GM21515 (cell line): ENCODE data around the gene OSBPL6.
"Not testable (repeated sequence)": the region's sequence is repeated elsewhere in the genome, so short reads cannot be mapped to it uniquely, and the experiment has no call there.

Source experiments
- ATAC-seq: cut with Tn5 transposase; IDR thresholded peaks from one replicate; pipeline ENCODE4 v1.9.1; 2021; ENCODE audit not compliant: unreplicated experiment

OSBPL6 gene

DNA sequence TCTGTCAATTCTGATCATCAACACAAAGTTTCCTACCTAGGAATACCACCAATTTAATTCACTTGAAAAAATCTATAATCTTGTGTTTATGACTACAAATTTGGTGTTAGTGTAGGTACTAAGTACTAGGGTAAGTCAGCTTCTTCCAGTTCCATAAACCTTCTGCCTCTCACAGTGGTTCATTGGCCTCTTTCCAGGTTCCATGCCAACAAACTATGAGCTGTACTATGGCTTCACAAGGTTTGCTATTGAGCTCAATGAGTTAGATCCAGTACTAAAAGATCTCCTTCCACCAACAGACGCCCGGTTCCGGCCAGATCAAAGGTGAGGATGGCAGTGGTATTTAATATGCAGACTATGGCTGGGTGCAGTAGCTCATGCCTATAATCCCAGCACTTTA is 197.9 kb downstream of the OSBPL6 start:
- ATAC-seq: no peak

DNA sequence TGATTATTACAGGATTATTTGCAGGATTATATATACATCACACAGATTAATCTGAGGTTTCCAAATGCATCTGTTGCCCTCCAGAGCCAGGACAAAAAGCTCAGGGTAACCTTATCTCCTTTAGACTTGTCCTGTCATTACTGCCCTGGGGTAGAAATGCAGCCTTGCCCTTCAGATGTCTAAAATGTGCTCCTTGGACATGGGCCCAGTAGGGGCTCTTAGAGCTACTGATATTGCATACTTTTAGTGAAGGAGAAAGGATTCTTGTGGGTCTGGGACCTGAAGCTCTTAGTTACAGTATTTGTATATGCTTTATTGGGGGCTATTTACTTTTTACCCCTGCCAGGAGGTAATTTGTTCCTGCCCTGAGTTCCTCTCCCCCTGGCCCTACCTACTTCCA is 200.5 kb downstream of the OSBPL6 start:
- ATAC-seq: no peak

DNA sequence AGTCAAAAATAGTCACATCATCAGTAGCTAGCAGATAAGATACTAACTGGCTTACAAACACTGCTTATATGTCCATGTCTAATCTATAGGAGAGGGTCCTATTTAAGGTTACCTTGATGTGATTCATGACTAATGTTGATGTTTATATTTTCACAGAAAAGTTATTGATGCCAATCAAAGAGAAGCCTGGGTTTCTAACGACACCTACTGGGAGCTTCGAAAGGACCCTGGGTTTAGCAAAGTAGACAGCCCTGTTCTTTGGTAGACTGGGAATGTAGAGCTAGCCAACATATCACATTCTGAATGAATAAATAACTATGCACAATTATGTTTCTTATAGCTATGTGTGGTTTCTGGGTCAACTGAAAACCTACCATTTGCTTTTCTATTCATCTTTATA is 201.0 kb downstream of the OSBPL6 start:
- ATAC-seq: no peak

DNA sequence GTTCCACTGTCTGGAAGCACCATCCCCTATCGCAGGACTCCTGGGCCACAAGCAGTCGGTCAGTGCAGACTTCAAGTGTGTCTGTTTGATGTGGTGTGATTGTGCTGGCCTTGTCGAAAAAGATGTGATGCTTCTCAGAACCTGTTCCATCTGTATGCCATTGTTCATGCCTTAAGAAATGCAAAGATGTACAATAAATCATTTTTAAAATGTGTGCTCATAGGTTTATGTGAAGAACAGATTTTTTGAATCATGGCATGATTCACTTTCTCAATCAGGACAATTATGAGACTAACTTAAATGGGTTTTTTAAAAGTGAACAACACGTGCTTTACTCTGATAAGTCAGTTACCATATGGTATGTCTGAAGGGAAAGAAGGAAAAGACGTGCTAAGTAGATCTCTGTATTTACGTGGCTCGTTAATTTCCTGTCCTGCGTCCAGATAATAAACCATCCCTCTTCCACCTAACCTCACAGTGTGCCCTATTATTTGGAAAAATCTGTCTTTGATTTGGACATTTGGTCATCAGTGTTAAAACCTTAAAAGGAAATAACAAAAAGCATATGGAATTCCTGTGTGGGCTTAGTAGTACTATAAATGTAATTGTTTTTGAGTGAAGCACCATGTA is 201.7 kb downstream of the OSBPL6 start:
- no peak for ATAC-seq

DNA sequence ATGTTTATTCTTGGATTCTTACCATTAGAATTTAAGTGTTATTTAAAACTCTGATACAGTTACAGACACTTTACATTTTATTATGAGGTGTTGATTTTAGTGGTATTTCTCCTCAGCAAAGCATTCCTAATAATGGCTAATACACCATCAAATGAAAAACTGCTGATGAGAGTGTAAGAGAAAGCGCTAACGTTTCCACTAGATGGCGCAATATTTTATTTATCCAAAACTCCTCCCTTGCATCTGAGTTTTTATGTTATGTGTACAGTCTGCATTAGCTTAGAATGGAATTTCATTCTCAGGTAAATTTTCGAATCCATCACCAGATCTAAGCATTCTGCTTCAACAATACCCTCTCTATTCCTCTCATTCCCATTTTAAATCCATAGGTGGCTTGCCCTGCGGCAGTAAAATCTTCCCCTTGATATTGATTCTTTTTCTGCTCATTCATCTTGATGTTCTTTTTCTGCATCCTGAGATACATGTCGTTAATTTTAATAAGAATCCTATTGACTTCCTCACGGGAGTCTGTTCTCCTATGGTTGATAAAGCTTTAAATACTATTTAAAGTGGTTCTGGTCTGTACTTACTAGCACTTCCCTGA is 202.8 kb downstream of the OSBPL6 start:
- ATAC-seq: peak; percentile 94

DNA sequence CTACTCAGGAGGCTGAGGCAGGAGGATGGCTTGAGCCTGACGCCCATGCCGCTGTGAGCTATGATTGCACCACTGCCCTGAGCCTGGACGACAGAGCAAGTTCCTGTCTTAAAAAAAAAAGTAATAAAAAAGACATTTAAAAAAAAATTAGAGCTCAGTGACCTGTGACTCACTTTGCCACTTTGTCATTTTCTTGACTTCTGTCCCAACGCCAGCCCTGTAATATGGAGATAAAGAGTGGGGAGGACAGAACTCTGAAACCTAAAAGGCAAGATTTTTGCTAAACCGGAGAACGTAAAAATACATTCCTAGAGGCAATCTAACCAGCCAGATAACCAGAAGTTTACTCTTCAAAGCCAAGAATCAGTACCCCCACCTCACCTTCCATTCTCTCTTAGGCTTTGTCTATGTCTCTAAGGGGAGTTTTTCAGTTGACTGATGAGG is 207.7 kb downstream of the OSBPL6 start:
- ATAC-seq: no peak

DNA sequence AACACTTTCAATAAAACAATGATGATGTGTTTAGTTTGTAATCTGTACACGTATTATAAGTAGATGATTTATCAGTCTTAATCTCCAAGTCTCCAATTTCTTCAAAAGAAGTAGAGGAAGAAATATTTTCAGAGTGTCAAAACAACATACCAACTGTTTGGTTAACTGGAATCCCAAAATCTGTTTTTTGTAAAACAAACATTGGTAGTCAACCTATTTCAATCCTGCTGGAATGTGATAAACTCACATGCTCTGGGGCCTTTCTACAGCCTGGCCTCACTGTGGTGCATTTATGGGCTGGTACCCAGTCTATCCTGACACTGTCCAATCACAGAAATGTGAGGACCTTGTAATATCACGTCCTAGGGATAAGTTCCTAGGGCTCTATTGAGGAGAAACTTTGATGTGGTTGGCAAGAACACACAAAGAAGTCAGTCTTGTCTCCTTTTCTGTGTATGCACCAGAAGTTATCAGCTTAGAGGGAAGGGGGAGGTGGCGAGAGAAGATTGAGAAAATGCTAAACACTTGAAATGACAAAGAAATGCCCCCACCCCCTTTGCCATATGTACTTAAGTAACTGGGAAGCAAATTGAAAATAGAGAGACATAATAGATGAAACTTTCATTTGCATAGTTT is 209.5 kb downstream of the OSBPL6 start:
- ATAC-seq: peak; percentile 33

DNA sequence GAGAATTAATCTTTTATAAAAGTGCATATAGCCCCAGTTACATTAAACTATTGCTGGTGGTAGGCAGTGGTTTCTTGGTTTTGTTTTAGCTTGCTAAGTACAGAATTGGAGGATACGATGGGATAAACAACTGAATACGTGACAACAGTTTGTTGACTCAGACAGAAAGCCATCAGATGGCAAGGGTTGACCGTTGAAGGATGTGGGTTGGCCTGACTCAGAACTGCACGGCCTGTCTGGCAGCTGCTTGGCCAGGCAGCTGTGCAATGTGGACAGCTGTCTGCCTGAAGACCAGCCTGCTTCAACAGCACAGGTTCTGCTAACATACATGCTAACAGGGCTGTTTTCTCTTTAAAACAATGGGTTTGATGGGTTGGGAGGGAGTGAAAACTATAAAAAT is 210.1 kb downstream of the OSBPL6 start:
- ATAC-seq: peak; percentile 99

DNA sequence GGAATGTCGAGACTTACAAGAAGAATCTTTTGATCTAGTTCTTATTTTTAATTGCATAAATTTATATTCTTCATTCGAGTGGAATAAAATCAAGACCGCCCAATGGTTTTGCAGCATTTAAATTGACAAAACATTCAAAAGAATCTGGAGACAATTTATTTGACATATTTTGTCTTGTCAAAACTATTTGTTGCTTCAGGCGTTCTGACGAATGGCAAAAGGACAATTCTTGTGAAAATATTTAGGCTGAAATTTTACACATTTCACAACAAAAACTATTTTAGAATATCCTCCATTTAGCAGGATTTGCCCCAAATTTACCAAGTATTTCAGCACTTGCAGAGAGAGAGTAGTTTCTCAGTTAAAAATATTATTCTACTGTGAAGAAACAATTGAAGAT is 214.9 kb downstream of the OSBPL6 start:
- ATAC-seq: no peak

DNA sequence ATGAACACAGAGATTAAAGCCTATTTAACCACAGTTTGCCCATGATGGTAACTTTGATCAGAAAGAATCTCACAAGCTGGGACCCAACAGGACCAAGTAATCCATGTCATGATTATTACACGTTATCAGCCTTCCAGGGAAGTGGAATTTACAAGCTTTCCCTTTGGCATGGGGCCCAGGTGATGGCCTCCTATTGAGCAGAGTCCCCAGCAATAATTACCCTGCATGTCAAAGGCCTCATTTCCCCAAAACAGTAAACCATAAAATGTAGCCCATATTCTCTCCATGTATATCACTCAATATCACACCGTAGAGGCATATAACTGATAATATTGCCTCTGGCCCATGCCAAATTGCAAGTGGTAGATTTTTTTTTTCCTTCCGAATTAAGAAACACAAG is 217.7 kb downstream of the OSBPL6 start:
- no peak for ATAC-seq

DNA sequence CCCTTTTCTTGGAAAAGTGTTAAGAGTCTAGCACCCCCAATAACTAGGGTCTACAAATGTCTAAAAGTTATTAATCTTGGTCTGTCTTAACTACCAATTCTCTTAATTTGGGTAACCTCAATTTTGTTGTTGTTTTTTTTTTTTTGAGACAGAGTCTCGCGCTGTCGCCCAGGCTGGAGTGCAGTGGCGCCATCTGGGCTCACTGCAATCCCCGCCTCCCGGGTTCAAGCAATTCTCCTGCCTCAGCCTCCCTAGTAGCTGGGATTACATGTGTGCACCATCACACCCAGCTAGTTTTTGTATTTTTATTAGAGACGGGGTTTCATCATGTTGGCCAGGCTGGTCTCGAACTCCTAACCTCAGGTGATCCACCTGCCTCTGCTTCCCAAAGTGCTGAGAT is 218.1 kb downstream of the OSBPL6 start:
- ATAC-seq: not testable (repeated sequence)

DNA sequence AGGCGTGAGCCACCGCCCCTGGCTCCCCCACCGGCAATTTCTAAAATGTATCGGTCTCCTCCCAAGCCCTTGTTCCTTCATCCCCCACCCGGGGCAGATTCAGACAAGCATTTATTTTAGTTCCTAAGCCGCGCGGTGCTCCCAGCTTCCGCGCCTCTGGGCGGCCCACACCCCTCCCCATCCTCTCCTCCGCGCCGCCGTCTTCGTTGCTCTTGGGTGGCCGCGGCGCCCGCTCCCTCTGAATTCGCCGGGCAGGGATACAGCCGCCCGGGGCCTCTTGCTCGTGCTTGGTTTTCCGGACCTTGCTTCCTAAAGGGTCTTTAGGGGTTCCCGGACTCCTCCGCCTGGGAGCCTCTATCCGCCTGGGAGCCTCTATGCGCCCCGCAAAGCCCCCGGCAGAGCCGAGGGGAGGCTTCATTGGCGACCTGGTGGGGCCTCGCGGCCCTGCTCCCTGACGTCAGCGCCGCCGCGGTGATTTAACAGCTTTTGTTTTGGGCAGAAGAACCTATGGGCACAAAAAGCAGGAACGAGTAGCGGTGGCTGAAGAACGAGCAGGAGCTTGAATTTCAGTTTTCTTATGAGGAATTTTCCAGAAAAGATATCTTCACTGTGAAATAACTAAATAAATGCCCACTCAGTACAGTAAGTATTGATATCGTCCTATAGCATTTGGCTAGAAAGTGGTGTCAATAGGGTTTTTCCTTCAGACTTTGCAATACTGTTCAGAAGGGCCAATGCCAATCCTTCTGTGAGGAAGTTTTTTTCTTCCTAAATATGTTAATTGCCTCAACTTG is 219.4 kb downstream of the OSBPL6 start:
- ATAC-seq: peak; percentile 79

DNA sequence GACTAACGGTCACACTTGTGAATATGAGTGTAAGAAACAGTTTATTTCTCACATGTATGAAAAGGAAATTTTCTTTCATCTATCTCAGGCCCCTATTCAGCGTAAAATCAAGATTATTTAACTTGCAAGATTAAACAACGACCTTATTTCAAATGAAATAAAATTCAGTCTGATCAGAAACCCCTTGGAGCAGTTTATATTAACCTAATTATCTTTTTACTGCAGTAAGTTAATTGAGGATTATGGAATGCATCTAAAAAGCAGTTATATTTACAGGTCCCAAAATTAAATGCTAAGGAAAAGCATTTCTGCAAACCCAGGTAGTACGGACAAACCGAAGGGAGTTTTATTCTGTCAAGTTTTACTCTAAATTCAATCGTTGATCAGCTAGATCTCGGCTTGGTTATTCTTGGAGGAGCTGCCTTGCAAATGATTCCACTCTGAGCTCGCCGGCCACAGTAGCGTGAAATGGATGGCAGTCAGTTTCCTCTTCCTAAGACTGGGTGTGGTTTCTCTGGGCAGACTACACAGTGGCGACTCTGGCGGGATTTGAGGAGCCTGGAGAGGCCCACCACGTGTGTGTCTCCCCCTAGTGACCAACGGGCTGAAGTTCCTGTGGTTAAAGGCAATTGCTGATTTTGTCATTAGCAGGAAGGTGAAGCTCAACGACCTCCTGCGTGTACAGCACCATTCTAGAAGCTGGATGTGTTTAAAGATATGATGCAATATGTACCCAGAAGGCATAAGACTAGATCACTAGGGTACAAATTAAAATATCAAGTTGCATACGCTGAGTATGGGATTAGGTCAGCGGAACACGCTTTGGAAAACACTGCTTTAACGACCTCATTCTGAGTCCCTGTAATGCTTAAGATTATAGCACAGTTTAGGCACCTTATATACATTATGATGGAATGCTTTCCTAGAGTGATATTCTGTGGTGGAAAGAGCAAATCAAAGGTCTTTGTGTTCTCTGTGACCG is 220.2 kb downstream of the OSBPL6 start:
- peak; percentile 83 for ATAC-seq

DNA sequence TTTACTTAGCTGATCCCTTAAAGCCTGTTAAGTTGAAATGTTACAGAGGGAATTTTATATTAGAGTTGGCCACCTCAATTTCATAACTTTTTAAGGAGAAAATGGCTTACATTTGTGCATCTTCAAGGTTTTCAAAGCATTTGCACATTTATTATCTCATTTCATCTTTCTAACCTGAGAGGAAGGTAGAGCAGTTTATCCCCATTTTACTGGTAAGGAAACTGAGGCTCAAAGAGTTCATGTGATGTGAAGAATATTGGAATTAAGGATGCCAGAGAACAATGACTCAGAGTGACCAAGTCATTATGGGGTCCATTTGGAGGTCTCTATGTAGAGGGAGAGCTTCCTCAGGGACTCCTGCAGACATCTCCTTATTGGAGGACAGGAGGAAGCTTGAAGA is 221.7 kb downstream of the OSBPL6 start:
- ATAC-seq: no peak

DNA sequence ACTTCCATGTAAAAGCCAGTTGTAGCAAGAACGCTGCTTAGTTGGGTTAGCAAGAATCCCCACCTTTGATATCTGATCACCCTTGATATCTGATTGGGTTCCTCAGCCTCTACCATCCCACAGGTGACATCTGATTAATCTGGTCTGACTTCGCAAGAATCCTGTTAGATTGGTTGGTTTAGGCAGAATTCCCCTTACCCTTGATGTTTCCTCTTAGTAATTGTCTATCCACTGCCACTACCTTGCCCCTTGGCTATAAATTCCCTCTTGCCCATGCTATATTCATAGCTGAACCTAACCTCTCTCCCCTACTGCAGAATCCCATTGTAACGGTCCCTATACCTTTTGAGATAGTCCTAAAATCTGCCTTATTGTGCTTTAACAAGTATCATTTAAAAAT is 223.6 kb downstream of the OSBPL6 start:
- ATAC-seq: no peak

DNA sequence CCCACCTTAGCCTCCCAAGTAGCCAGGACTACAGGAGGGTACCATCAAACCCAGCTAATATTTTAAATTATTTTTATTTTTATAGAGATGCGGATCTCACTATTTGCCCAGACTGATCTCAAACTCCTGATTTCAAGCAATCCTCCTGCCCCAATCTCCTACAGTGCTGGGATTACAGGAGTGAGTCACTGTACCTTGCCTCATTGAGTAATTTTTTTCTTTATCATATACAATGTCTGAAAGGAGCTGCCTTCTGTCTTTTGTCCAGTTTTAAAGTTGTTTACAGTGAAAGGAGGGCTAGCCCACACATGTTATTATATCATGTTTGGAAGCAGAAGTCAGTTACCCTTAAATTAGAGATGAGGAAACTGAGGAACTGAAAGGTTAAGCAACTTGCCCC is 224.1 kb downstream of the OSBPL6 start:
- ATAC-seq: no peak

DNA sequence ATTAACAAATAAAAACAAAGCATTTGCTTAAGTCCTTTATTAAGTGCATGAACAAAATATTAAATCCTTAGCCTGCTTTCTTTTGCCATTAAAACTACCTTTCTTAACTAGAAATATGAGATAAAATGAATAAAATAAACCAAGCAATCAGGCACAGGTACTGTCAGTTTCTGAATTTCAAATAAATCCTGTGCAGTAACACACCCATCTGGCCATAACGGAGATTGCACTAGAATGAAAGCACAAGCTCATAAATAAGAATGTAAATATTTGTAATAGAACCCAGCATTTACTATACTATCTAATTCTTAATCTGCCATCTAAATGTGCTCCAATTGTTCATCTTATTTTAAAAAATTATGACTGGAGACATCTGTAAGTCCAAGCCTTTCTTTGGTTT is 224.8 kb downstream of the OSBPL6 start:
- no peak for ATAC-seq

DNA sequence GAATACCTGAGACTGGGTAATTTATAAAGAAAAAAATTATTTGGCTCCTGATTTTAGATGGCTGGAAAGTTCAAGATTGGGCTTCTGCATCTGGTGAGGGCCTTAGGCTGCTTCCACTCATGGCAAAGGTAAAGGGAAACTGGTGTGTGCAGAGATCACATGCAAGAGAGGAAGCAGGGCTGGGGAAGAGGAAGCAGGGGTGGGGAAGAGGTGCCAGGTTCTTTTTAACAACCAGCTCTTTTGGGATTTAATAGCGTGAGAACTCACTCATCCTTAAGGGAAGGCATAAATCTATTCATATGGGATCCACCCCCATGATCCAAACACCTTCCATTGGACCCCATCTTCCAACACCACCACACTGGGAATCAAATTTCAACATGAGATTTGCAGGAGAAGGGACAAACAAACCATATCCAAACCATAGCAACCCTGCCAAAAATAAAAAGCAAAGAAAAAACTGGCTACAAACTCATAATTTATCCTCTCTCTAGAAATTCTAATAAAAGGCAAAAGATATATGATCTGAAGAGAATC is 226.2 kb downstream of the OSBPL6 start:
- ATAC-seq: no peak

DNA sequence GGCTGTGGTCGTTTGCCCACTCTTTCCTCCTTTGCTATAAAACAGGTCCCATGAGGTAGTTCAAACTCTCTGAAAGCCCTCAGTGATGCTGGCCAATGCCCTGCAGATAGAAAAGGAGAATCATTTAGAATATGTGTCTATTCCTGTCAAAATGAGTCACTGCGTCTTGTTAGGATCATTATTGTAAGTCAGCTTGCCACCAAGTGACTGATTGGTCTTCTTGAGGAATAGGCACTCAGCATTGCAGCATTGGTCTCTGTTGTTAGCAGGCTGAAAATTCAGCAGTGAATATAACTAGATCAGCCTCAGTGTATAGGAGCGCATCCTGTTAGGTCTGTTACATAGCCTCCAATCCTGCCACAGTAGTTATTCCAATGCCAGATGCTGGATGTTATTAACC is 227.8 kb downstream of the OSBPL6 start:
- ATAC-seq: no peak

DNA sequence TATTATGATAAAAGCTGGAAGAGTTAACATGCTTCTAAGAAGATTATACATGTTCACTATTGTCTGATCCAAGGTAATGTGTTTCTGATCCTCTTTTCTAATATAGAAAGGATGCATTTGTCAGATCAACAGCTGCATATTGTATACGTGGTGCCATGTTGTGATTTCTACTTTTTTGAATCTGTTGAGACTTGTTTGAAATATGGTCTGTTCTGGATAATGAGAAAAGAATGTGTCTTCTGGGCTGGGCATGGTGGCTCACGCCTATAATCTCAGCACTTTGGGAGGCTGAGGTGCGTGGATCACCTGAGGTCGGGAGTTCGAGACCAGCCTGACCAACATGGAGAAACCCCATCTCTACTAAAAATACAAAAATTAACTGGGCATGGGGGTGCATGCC is 229.4 kb downstream of the OSBPL6 start:
- ATAC-seq: not testable (repeated sequence)
